H1 (cell line): ENCODE measurements around the gene TAF3. TPM values are rescaled to one million over a fixed set of nuclear protein-coding genes. Genes with fewer than 3 reads are reported as not detected.

Source experiments
- BCL11A ChIP-seq, 2 experiments: IDR thresholded peaks; one replicate each; pipeline ENCODE4 v1.6.1; 2011; ENCODE audit warnings: low read depth in 2 of 2, low read length in 2 of 2, mild to moderate bottlenecking in 2 of 2
- CHD1 ChIP-seq: IDR thresholded peaks from 2 replicates; pipeline ENCODE4 v1.6.1; 2012; ENCODE audit warnings: low read depth, low read length, improper control_type of control experiment
- CTBP2 ChIP-seq: IDR thresholded peaks from 2 replicates; pipeline ENCODE4 v1.7.0; 2011; ENCODE audit warnings: borderline replicate concordance, mild to moderate bottlenecking, moderate library complexity, mixed read lengths, low read length; ENCODE audit not compliant: insufficient read depth, insufficient read length
- EGR1 ChIP-seq: IDR thresholded peaks from 2 replicates; pipeline ENCODE4 v1.6.1; 2011; ENCODE audit warnings: low read depth, low read length, borderline replicate concordance
- EZH2 ChIP-seq: fragments of 200-600 bp; sonication (generic); IDR thresholded peaks from 2 replicates; pipeline ENCODE4 v1.7.1; 2012; ENCODE audit warnings: low read depth, mild to moderate bottlenecking, moderate library complexity, low read length, inconsistent platforms; ENCODE audit not compliant: severe bottlenecking
- FOSL1 ChIP-seq: IDR thresholded peaks from 2 replicates; pipeline ENCODE4 v1.6.1; 2011; ENCODE audit warnings: mild to moderate bottlenecking, low read depth, low read length, moderate library complexity; ENCODE audit not compliant: insufficient read depth
- RBBP5 ChIP-seq: IDR thresholded peaks from 2 replicates; pipeline ENCODE4 v1.7.1; 2012; ENCODE audit warnings: low read depth, mild to moderate bottlenecking, inconsistent platforms, low read length, moderate library complexity, borderline replicate concordance
- SIN3A ChIP-seq, 2 experiments: IDR thresholded peaks in 1 of 2; conservative IDR thresholded peaks in 1 of 2; 2 replicates each; pipeline ENCODE4 v1.6.1; 2011 to 2012; ENCODE audit warnings: low read length in 2 of 2, improper control_type of control experiment in 1 of 2, low read depth in 1 of 2, mild to moderate bottlenecking in 1 of 2
- SP1 ChIP-seq: IDR thresholded peaks from 2 replicates; pipeline ENCODE4 v1.6.1; 2011; ENCODE audit warnings: low read depth, low read length
- SUZ12 ChIP-seq: fragments of 200-600 bp; sonication (generic); IDR thresholded peaks from 2 replicates; pipeline ENCODE4 v1.6.1; 2012; ENCODE audit warnings: mild to moderate bottlenecking, inconsistent platforms, low read length, moderate library complexity, mixed read lengths
- ZNF274 ChIP-seq: IDR thresholded peaks from 2 replicates; pipeline ENCODE4 v1.7.0; 2012; ENCODE audit warnings: low read length, borderline replicate concordance; ENCODE audit errors: extremely low read depth
- polyA plus RNA-seq, 7 experiments: library from polyadenylated mRNA; depleted of rRNA in 3 of 7; stranded (reverse) in 5 of 7; unstranded in 2 of 7; fragments of >200 nt in 5 of 7; fragments of 200-250 nt in 2 of 7; gene quantifications; 1 replicate in 5 of 7; 2 replicates in 1 of 7; 4 replicates in 1 of 7; pipeline versions ENCODE4 v1.2.1 to v1.2.3, GENCODE V29; 2011 to 2013; ENCODE audit warnings: missing spikeins in 2 of 7, mixed read lengths in 2 of 7
- total RNA-seq: library from RNA; stranded (reverse); fragmentation: NEBNext Ultra II Directional; extraction: Animal tissue kit (Norgen Biotek cat#: 25700); gene quantifications from 2 replicates; pipeline ENCODE4 v1.2.1, GENCODE V29; 2021

Gene TAF3
- total and polyA plus RNA-seq, 2 of the 8 experiments (the other 6 are each of a cell fraction or from before 2014, with no cell fraction given), result 1.5 to 11.2 TPM

GRCh38 chr10:8044908-8045725, 226.8 kb downstream of the TAF3 start (continued):
- TF ChIP-seq RBBP5, result no peak; the same call in 1 of the 2 replicates
- peak in 1 of 2 experiments; percentile 72; a peak in 1 of 4 replicates for TF ChIP-seq SIN3A (conservative IDR thresholded peaks at IDR 0.05 in 1 of 2, IDR thresholded peaks at IDR 0.05 in 1 of 2; ENCODE audit: low read depth in 1 of 2, low read length in 2 of 2)
- TF ChIP-seq EZH2, result peak; percentile 41
- no peak for TF ChIP-seq CHD1
- TF ChIP-seq EGR1, result peak; percentile 61; the same call in 1 of the 2 replicates
- no peak for TF ChIP-seq BCL11A (IDR thresholded peaks at IDR 0.05; ENCODE audit: low read depth in 2 of 2, low read length in 2 of 2)
- TF ChIP-seq FOSL1, result no peak
- TF ChIP-seq SP1, result peak; percentile 75
- TF ChIP-seq SUZ12, result peak; percentile 36
- no peak for TF ChIP-seq ZNF274
- TF ChIP-seq CTBP2, result peak; percentile 91
